ENCODE data around the gene CYB5R4. TPM values are rescaled to one million over a fixed set of nuclear protein-coding genes. Genes with fewer than 3 reads are reported as not detected.

Gene CYB5R4
- total and polyA plus RNA-seq, 2 of the 8 experiments (the other 6 are each of a cell fraction or from before 2014, with no cell fraction given), result 2.8 to 14.6 TPM

DNA sequence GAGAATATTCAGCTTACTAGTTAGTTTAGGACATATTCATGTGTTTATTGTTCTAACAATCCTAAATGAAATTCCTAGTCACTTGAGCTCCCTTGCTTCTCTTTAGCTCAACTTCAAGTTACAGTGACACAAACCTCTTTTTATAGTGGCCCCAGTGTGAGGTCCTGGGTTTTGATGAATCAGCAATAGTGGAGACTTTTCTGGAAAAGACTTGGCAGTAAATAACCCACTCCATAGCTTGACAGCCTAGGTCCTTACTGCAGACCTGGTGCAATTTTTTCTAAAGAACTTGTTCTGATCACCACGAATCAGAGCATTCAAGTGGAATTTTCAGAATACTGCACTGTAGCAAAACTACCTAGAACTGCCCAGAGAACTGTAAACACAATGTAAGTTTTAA, 13.2 kb upstream of the CYB5R4 start:
- Histone ChIP-seq H3K79me1 (ENCODE audit: low read depth, low read length) (no peaks in the 10 kb centered on the region), H2AK5ac (ENCODE audit: low read depth, low read length) (no peak overlapping the region), H4K5ac (ENCODE audit: insufficient read length, low read depth, low read length) (no peak overlapping the region), H3K27me3 (replicated peaks in 1 of 4; ENCODE audit: control insufficient read depth in 3 of 4, extremely low read depth in 1 of 4, insufficient read depth in 3 of 4, low read length in 3 of 4) (no peaks in the 10 kb centered on the region), H3K79me2 (ENCODE audit: control insufficient read depth in 1 of 2, insufficient read depth in 2 of 2, low read length in 2 of 2) (no peaks in the 10 kb centered on the region), H2BK20ac (ENCODE audit: low read length) (no peak overlapping the region), H3K4me2 (ENCODE audit: insufficient read depth in 1 of 2, low read depth in 2 of 2, low read length in 2 of 2) (no peak overlapping the region), H3K23ac (ENCODE audit: insufficient read length) (no peak overlapping the region), H3K23me2 (ENCODE audit: low read depth, low read length) (no peaks in the 10 kb centered on the region), H4K20me1 (replicated peaks in 1 of 2; ENCODE audit: control insufficient read depth in 1 of 2, insufficient read depth in 2 of 2, low read length in 2 of 2) (no peaks in the 10 kb centered on the region), H2BK120ac (replicated peaks; ENCODE audit: low read depth, low read length) (no peak overlapping the region), H2BK15ac (ENCODE audit: low read length) (no peak overlapping the region), H3K14ac (ENCODE audit: insufficient read length) (no peak overlapping the region), H3K18ac (ENCODE audit: extremely low read depth, low read length) (no peak overlapping the region), H2BK12ac (ENCODE audit: low read depth, low read length) (no peak overlapping the region), H3K27ac (ENCODE audit: low read depth, low read length) (no peak overlapping the region), H3K4me1 (replicated peaks in 1 of 4; ENCODE audit: control insufficient read depth in 3 of 4, insufficient read depth in 4 of 4, low read length in 3 of 4) (no peaks in the 10 kb centered on the region), H3K9ac (replicated peaks in 1 of 4; ENCODE audit: extremely low read depth in 1 of 4, low read depth in 3 of 4, low read length in 3 of 4) (no peak overlapping the region), H2BK5ac (ENCODE audit: low read depth, low read length) (no peak overlapping the region), H3K36me3 (ENCODE audit: control insufficient read depth in 2 of 4, insufficient read depth in 4 of 4, low read length in 3 of 4) (no peaks in the 10 kb centered on the region), H2AFZ (ENCODE audit: low read length) (peak overlapping the region; percentile 19; the same call in 1 of the 2 replicates), H4K91ac (replicated peaks; ENCODE audit: insufficient read length, low read length) (no peak overlapping the region), H3K56ac (replicated peaks; ENCODE audit: insufficient read length, low read depth, low read length) (no peak overlapping the region), H3K4me3 (ENCODE audit: extremely low read depth in 1 of 4, insufficient read depth in 2 of 4, low read depth in 3 of 4, low read length in 4 of 4) (no peak overlapping the region), H3K4ac (replicated peaks; ENCODE audit: insufficient read length, low read depth, low read length) (no peak overlapping the region), H3K9me3 (ENCODE audit: insufficient read depth in 2 of 2, low read depth in 1 of 2, low read length in 1 of 2) (peaks cover 2 to 4% of the 10 kb centered on the region in 2 experiments; a peak in 3 of 4 replicates), H4K8ac (ENCODE audit: extremely low read depth, insufficient read depth, low read length) (no peak overlapping the region)
- 73% methylated on average over 1 of the region's 1 CpG; no CpG with 5 or more reads in 1 of the 2 experiments for WGBS, 2 experiments (ENCODE audit: extremely low coverage in 1 of 2, insufficient coverage in 1 of 2, insufficient read length in 1 of 2, insufficient replicate concordance in 2 of 2, low coverage in 1 of 2, low lambda C conversion rate in 2 of 2, missing lambda C conversion rate in 1 of 2)
- FAIRE-seq (no peak), DNase-seq (ENCODE audit: low read depth in 1 of 2, low spot score in 2 of 2) (no peak)
- CTCF ChIA-PET (ENCODE audit: partially characterized antibody), result interaction anchor here (0.8 to 1.2 kb wide), 2 partner anchors 15 to 381 kb away, joined by 3 read pairs; partner anchors contain the start of gene CEP162
- POLR2A ChIA-PET (ENCODE audit: partially characterized antibody), result no interaction called here
- TF ChIP-seq CTBP2 (IDR thresholded peaks at IDR 0.05; ENCODE audit: borderline replicate concordance, insufficient read depth, insufficient read length, low read length), result no peak
- peak; percentile 82 for TF ChIP-seq MAFK (IDR thresholded peaks at IDR 0.05; ENCODE audit: low read depth, low read length)
